HG02763 (cell line): ENCODE results near the gene IFT80.

Experiments
- ATAC-seq: cut with Tn5 transposase; IDR thresholded peaks from one replicate; pipeline ENCODE4 v1.9.1; 2021; ENCODE audit warnings: mild to moderate bottlenecking, moderate library complexity; ENCODE audit not compliant: unreplicated experiment

IFT80 gene

GRCh38 chr3:160217675-160218074, 181.3 kb downstream of the IFT80 start:
- ATAC-seq, result no peak

GRCh38 chr3:160213191-160213590, 185.8 kb downstream of the IFT80 start:
- ATAC-seq, result no peak

GRCh38 chr3:160210799-160211221, 188.2 kb downstream of the IFT80 start:
- no peak for ATAC-seq

- ATAC-seq, result no peak
Observed at GRCh38 chr3:160210341-160210740, 188.7 kb downstream of the IFT80 start.
